Body of pancreas (tissue), 4 donors: ENCODE results near the gene COTL1. TPM values are rescaled to one million over a fixed set of nuclear protein-coding genes. Genes with fewer than 3 reads are reported as not detected.

Experiments used
- ATAC-seq: fragments of 150-250 bp; one replicate; pipeline ENCODE4 v1.9.1; 2016
- DNase-seq, 4 donors: peaks; one replicate each; pipeline ENCODE4 v3.0.0-alpha.2; 2019
- H3K27ac ChIP-seq, 4 donors: fragments of 200-600 bp; sonication (generic); 1 replicate in 3 of 4; 2 replicates in 1 of 4; pipeline versions ENCODE4 v1.5.1 to v1.6.1; 2016 to 2019; ENCODE audit warnings: mild to moderate bottlenecking in 1 of 4, mixed read lengths in 1 of 4, moderate library complexity in 1 of 4
- H3K27me3 ChIP-seq, 2 donors: fragments of 200-600 bp; sonication (generic); one replicate each; pipeline ENCODE4 v1.6.0; 2016; ENCODE audit warnings: mild to moderate bottlenecking in 1 of 2
- H3K36me3 ChIP-seq, 2 donors: fragments of 200-600 bp; sonication (generic); replicated peaks in 1 of 2; 2 replicates each; pipeline ENCODE4 v1.5.1; 2016; ENCODE audit warnings: low read depth in 2 of 2; ENCODE audit not compliant: insufficient read depth in 1 of 2
- H3K4me1 ChIP-seq: fragments of 200-600 bp; sonication (generic); one replicate; pipeline ENCODE4 v1.6.0; 2016
- H3K4me3 ChIP-seq, 2 donors: fragments of 200-600 bp; sonication (generic); 1 replicate in 1 of 2; 2 replicates in 1 of 2; pipeline ENCODE4 v1.5.1; 2016 to 2019
- H3K9me3 ChIP-seq, 3 donors: fragments of 200-600 bp; sonication (generic); 1 replicate in 2 of 3; 2 replicates in 1 of 3; pipeline ENCODE4 v1.5.1; 2016
- CTCF ChIP-seq, 7 experiments: fragments of 450-650 bp in 4 of 7; fragments of 200-600 bp in 3 of 7; sonication (generic) in 3 of 7; IDR thresholded peaks; one replicate each; pipeline ENCODE4 v1.5.1; 2016 to 2019; ENCODE audit warnings: antibody characterized with exemption in 7 of 7
- POLR2A ChIP-seq, 3 donors: fragments of 450-650 bp; IDR thresholded peaks; one replicate each; pipeline ENCODE4 v1.6.1; 2016; ENCODE audit warnings: antibody characterized with exemption in 3 of 3, mild to moderate bottlenecking in 2 of 3
- WGBS, 2 donors: methylation state at CpG; one replicate each; pipeline ENCODE4 v1.1.5; 2017; 5-methylcytosine and 5-hydroxymethylcytosine counted together
- intact Hi-C: fragments of 100-400 bp; cut with DNase I; formaldehyde crosslinking; loops from one replicate; pipeline ENCODE4 v1.15.1; 2023
- total RNA-seq, 2 donors: library from RNA; depleted of rRNA; stranded (reverse); fragments of >200 nt; gene quantifications; one replicate each; pipeline ENCODE4 v1.1.0, GENCODE V29; 2016

Gene COTL1
- total RNA-seq, 2 donors from 2014 or later, result 19.7 to 20.4 TPM

GRCh38 chr16:84538222-84538840, 79.5 kb downstream of the COTL1 start:
- ATAC-seq, result no peak
- no peaks in the 10 kb centered on the region for H3K36me3 ChIP-seq
- no peak overlapping the region for H3K4me3 ChIP-seq
- no peak overlapping the region for H3K27ac ChIP-seq
- DNase-seq, result no peak
- no peaks in the 10 kb centered on the region for H3K9me3 ChIP-seq
- no peaks in the 10 kb centered on the region for H3K4me1 ChIP-seq
- WGBS, 2 donors, result 85% methylated on average over 6 of the region's 6 CpGs
- intact Hi-C loops, result no loop called here
- no peaks in the 10 kb centered on the region for H3K27me3 ChIP-seq
- no peak for TF ChIP-seq POLR2A (IDR thresholded peaks at IDR 0.05)
- TF ChIP-seq CTCF (IDR thresholded peaks at IDR 0.05), result no peak

GRCh38 chr16:84537491-84538151, 80.3 kb downstream of the COTL1 start:
- Histone ChIP-seq H3K27ac (no peak overlapping the region), H3K36me3 (no peaks in the 10 kb centered on the region), H3K4me1 (peaks cover under 1% of the 10 kb centered on the region), H3K4me3 (no peak overlapping the region), H3K27me3 (no peaks in the 10 kb centered on the region), H3K9me3 (no peaks in the 10 kb centered on the region)
- ATAC-seq (no peak), DNase-seq (no peak)
- TF ChIP-seq CTCF (IDR thresholded peaks at IDR 0.05) (no peak), POLR2A (IDR thresholded peaks at IDR 0.05) (no peak)
- intact Hi-C loops, result no loop called here
- 67 to 79% methylated on average over 11 of the region's 11 CpGs for whole genome bisulfite sequencing, 2 donors

GRCh38 chr16:84535851-84536250, 82.0 kb downstream of the COTL1 start:
- ATAC-seq (no peak), DNase-seq (no peak)
- no peak overlapping the region for H3K27ac ChIP-seq
- no peak overlapping the region for H3K4me3 ChIP-seq
- peaks cover 14% of the 10 kb centered on the region for H3K4me1 ChIP-seq
- no peaks in the 10 kb centered on the region for H3K27me3 ChIP-seq
- H3K9me3 ChIP-seq, result no peaks in the 10 kb centered on the region
- no peak for TF ChIP-seq POLR2A (IDR thresholded peaks at IDR 0.05)
- no peak for TF ChIP-seq CTCF (IDR thresholded peaks at IDR 0.05)
- no peaks in the 10 kb centered on the region for H3K36me3 ChIP-seq
- 79 to 80% methylated on average over 9 of the region's 9 CpGs for WGBS, 2 donors
- intact Hi-C loops, result no loop called here

- TF ChIP-seq CTCF (IDR thresholded peaks at IDR 0.05) (no peak), POLR2A (IDR thresholded peaks at IDR 0.05) (no peak)
- DNase-seq, result no peak
Measured at GRCh38 chr16:84535408-84535807, 82.5 kb downstream of the COTL1 start.

GRCh38 chr16:84534815-84535214, 83.1 kb downstream of the COTL1 start:
- DNase-seq, result no peak
- ATAC-seq, result no peak
- Histone ChIP-seq H3K27ac (no peak overlapping the region), H3K27me3 (no peaks in the 10 kb centered on the region), H3K4me3 (no peak overlapping the region), H3K4me1 (peaks cover 14% of the 10 kb centered on the region), H3K9me3 (no peaks in the 10 kb centered on the region), H3K36me3 (no peaks in the 10 kb centered on the region)
- TF ChIP-seq CTCF (IDR thresholded peaks at IDR 0.05), result no peak
- TF ChIP-seq POLR2A (IDR thresholded peaks at IDR 0.05), result no peak
- WGBS, 2 donors, result 80 to 83% methylated on average over 5 of the region's 5 CpGs
- intact Hi-C loops, result no loop called here

More at GRCh38 chr16:84535408-84535807, 82.5 kb downstream of the COTL1 start:
- Histone ChIP-seq H3K27ac (no peak overlapping the region), H3K4me1 (peaks cover 14% of the 10 kb centered on the region), H3K4me3 (no peak overlapping the region), H3K36me3 (no peaks in the 10 kb centered on the region), H3K9me3 (no peaks in the 10 kb centered on the region), H3K27me3 (no peaks in the 10 kb centered on the region)
- ATAC-seq, result no peak
- intact Hi-C loops, result no loop called here
- 59 to 62% methylated on average over 6 of the region's 6 CpGs for WGBS, 2 donors
